Adrenal gland (tissue), 5 donors: Measurements from ENCODE around the gene OR4K13.

Experiments used
- POLR2A ChIP-seq, 2 donors: fragments of 450-650 bp; IDR thresholded peaks; one replicate each; pipeline ENCODE4 v1.6.1; 2017; ENCODE audit warnings: antibody characterized with exemption in 2 of 2, mild to moderate bottlenecking in 2 of 2, moderate library complexity in 1 of 2
- TF ChIP-seq, protein P1 (sequence below), 6 experiments: fragments of 450-650 bp in 4 of 6; fragments of 200-600 bp in 2 of 6; sonication (generic) in 1 of 6; IDR thresholded peaks; 1 replicate in 5 of 6; 2 replicates in 1 of 6; pipeline versions ENCODE4 v1.5.1 to v1.8.0; 2016 to 2021; ENCODE audit warnings: antibody characterized with exemption in 6 of 6, mild to moderate bottlenecking in 2 of 6, moderate library complexity in 1 of 6
- donor health status: DM: no; HTN: no; CAD: no.

DNA sequence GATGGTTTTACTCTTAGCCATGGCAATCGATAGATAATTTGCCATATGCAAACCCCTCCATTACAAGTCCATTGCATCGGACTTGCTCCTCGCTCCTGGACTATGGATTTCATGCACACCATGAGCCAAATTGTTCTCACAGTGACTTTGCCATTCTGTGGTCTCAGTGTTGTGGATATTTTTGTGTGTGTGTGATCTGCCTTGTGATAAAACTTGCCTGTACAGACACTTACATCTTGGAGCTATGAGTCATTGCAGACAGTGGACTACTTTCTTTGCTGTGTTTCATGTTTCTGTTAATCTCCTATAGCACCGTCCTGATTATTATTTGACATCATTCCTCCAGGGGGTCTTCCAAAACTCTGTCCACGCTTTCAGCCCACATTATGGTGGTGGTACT is 8.4 kb upstream of the OR4K13 start:
- no peak for TF ChIP-seq POLR2A (IDR thresholded peaks at IDR 0.05)
- TF ChIP-seq, protein P1, sequence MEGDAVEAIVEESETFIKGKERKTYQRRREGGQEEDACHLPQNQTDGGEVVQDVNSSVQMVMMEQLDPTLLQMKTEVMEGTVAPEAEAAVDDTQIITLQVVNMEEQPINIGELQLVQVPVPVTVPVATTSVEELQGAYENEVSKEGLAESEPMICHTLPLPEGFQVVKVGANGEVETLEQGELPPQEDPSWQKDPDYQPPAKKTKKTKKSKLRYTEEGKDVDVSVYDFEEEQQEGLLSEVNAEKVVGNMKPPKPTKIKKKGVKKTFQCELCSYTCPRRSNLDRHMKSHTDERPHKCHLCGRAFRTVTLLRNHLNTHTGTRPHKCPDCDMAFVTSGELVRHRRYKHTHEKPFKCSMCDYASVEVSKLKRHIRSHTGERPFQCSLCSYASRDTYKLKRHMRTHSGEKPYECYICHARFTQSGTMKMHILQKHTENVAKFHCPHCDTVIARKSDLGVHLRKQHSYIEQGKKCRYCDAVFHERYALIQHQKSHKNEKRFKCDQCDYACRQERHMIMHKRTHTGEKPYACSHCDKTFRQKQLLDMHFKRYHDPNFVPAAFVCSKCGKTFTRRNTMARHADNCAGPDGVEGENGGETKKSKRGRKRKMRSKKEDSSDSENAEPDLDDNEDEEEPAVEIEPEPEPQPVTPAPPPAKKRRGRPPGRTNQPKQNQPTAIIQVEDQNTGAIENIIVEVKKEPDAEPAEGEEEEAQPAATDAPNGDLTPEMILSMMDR (IDR thresholded peaks at IDR 0.05) = no peak
